GM12878 (cell line): Measurements from ENCODE around the gene ANKRD55. TPM values are rescaled to one million over a fixed set of nuclear protein-coding genes. Genes with fewer than 3 reads are reported as not detected.

ENCODE experiments used
- ATAC-seq: fragments of 200-7000 bp; cut with Tn5 transposase; 3 replicates; pipeline ENCODE4 v1.9.1; 2020; ENCODE audit warnings: mild to moderate bottlenecking, moderate library complexity
- BruUV-seq: library from RNA; stranded (reverse); fragments of 400-500 nt; replicated peaks from 2 replicates; lab custom pipeline; 2021; lab: Mats Ljungman, UMichigan
- CTCF ChIA-PET: fragments of 300-600 bp; sonication (Branson Sonifier 250); formaldehyde crosslinking; extraction: SDS; loops from one replicate; lab custom pipeline; 2021; ENCODE audit warnings: inconsistent platforms; lab: Yijun Ruan, JAX
- POLR2A ChIA-PET: fragments of 350-600 bp; formaldehyde crosslinking; extraction: SDS; loops from one replicate; lab custom pipeline; 2021; ENCODE audit warnings: inconsistent platforms; lab: Charles Lee
- RAD21 ChIA-PET: fragments of 300-600 bp; sonication (Branson Sonifier 250); formaldehyde crosslinking; loops from one replicate; lab custom pipeline; 2023; ENCODE audit warnings: antibody characterized with exemption; ENCODE audit not compliant: unreplicated experiment; lab: Charles Lee
- SMC1A ChIA-PET: fragments of 300-600 bp; sonication (Branson Sonifier 250); formaldehyde crosslinking; loops from one replicate; lab custom pipeline; 2023; ENCODE audit not compliant: unreplicated experiment, uncharacterized antibody; lab: Charles Lee
- DNase-seq: peaks from one replicate; pipeline ENCODE4 v3.0.0-alpha.2; 2011; ENCODE audit warnings: low read depth, low spot score
- FAIRE-seq: peaks from 3 replicates; lab custom pipeline; 2011; peaks lifted over from hg19 to GRCh38; lab: Jason Lieb, UNC
- H2AFZ ChIP-seq: 2 replicates; pipeline ENCODE4 v1.6.0; 2011; ENCODE audit warnings: low read depth, low read length, control low read depth; ENCODE audit not compliant: control insufficient read depth
- H3K27ac ChIP-seq: 2 replicates; pipeline ENCODE4 v1.5.1; 2011; ENCODE audit warnings: control low read depth; ENCODE audit not compliant: control insufficient read depth, insufficient read depth
- H3K27me3 ChIP-seq, 2 experiments: replicated peaks in 1 of 2; 2 replicates each; pipeline versions ENCODE4 v1.6.0 to v1.6.1; 2011; ENCODE audit warnings: low read length in 1 of 2; ENCODE audit not compliant: control insufficient read depth in 2 of 2, insufficient read depth in 2 of 2
- H3K36me3 ChIP-seq, 2 experiments: 2 replicates each; pipeline ENCODE4 v1.5.1; 2011; ENCODE audit warnings: low read length in 1 of 2; ENCODE audit not compliant: control insufficient read depth in 2 of 2, insufficient read depth in 2 of 2
- H3K4me1 ChIP-seq: 2 replicates; pipeline ENCODE4 v1.6.1; 2011; ENCODE audit warnings: mild to moderate bottlenecking, low read length, moderate library complexity, mixed read lengths; ENCODE audit not compliant: control insufficient read depth, insufficient read depth
- H3K4me2 ChIP-seq: 2 replicates; pipeline ENCODE4 v1.6.0; 2011; ENCODE audit warnings: control low read depth; ENCODE audit not compliant: control insufficient read depth, insufficient read depth
- H3K4me3 ChIP-seq: fragments of 200-600 bp; sonication (generic); 2 replicates; pipeline ENCODE4 v1.5.1; 2016
- H3K79me2 ChIP-seq: 2 replicates; pipeline ENCODE4 v1.6.0; 2011; ENCODE audit warnings: low read length; ENCODE audit not compliant: control insufficient read depth, insufficient read depth
- H3K9ac ChIP-seq: 2 replicates; pipeline ENCODE4 v1.8.0; 2011; ENCODE audit warnings: low read length, control low read depth, mixed read lengths; ENCODE audit not compliant: control insufficient read depth, insufficient read depth
- H3K9me3 ChIP-seq: replicated peaks from 3 replicates; pipeline ENCODE4 v1.5.1; 2011; ENCODE audit warnings: mild to moderate bottlenecking, low read length; ENCODE audit not compliant: control insufficient read depth, insufficient read depth
- H4K20me1 ChIP-seq: 2 replicates; pipeline ENCODE4 v1.6.0; 2011; ENCODE audit not compliant: control insufficient read depth, insufficient read depth
- FOXM1 ChIP-seq: IDR thresholded peaks from 2 replicates; pipeline ENCODE4 v1.6.1; 2012; ENCODE audit warnings: low read depth, mild to moderate bottlenecking, inconsistent platforms, low read length, moderate library complexity
- HCFC1 ChIP-seq: fragments of 150-350 bp; IDR thresholded peaks from 2 replicates; pipeline ENCODE4 v1.6.1; 2014; ENCODE audit warnings: low read length
- PAX5 ChIP-seq: IDR thresholded peaks from 2 replicates; pipeline ENCODE4 v1.6.1; 2011; ENCODE audit warnings: low read depth, low read length, borderline replicate concordance
- RBBP5 ChIP-seq: fragments of 200-600 bp; sonication (generic); conservative IDR thresholded peaks from 2 replicates; pipeline ENCODE4 v1.6.1; 2016
- RCOR1 ChIP-seq: conservative IDR thresholded peaks from 2 replicates; pipeline ENCODE4 v1.6.1; 2012; ENCODE audit warnings: low read depth, low read length, improper control_type of control experiment
- SMAD1 ChIP-seq: fragments of 450-650 bp; IDR thresholded peaks from 2 replicates; pipeline ENCODE4 v1.6.1; 2018; ENCODE audit warnings: mild to moderate bottlenecking, low read depth; ENCODE audit not compliant: partially characterized antibody
- SMARCA5 ChIP-seq: fragments of 450-650 bp; IDR thresholded peaks from 2 replicates; pipeline ENCODE4 v1.6.1; 2017; ENCODE audit warnings: mild to moderate bottlenecking
- WGBS: methylation state at CpG from one replicate; pipeline ENCODE4 v1.1.6; 2016; ENCODE audit warnings: low lambda C conversion rate; ENCODE audit not compliant: insufficient replicate concordance, insufficient coverage; ENCODE audit errors: missing lambda C conversion rate; 5-methylcytosine and 5-hydroxymethylcytosine counted together
- in situ Hi-C: fragments of 300-500 bp; cut with MboI; formaldehyde crosslinking; loops from 9 replicates; pipeline ENCODE4 v1.14.3; 2018; ENCODE audit warnings: mixed read lengths
- intact Hi-C: fragments of 100-400 bp; cut with micrococcal nuclease; formaldehyde crosslinking; loops from one replicate; pipeline ENCODE4 v1.14.2; 2022; ENCODE audit not compliant: unreplicated experiment
- polyA plus RNA-seq, 11 experiments: library from polyadenylated mRNA; depleted of rRNA in 4 of 11; unstranded in 6 of 11; stranded (reverse) in 5 of 11; fragments of >200 nt; fragmentation: Nextera tagmentation in 4 of 11; fragmentation: Illumina TruSeq in 1 of 11; extraction: Ambion mirVana in 4 of 11; extraction: Trizol in 1 of 11; gene quantifications; 1 replicate in 1 of 11; 2 replicates in 10 of 11; pipeline versions ENCODE4 v1.2.1 to v1.2.3, GENCODE V29; 2011 to 2016; ENCODE audit warnings: inconsistent platforms in 2 of 11, missing spikeins in 2 of 11, low read depth in 1 of 11
- total RNA-seq, 4 experiments: library from RNA; depleted of rRNA in 3 of 4; stranded (reverse); fragments of >200 nt in 3 of 4; fragmentation: Illumina TruSeq in 1 of 4; extraction: Trizol in 1 of 4; gene quantifications; 2 replicates each; pipeline versions ENCODE4 v1.2.1 to v1.2.3, GENCODE V29; 2013 to 2021
- TF ChIP-seq, protein P1 (sequence below): IDR thresholded peaks from 2 replicates; pipeline ENCODE4 v1.6.1; 2012; ENCODE audit warnings: low read depth, low read length, improper control_type of control experiment

The ANKRD55 gene
- total and polyA plus RNA-seq, 10 of the 15 experiments (the other 5 are each of a cell fraction or from before 2014, with no cell fraction given), result 0.04 TPM; not detected in 9

DNA sequence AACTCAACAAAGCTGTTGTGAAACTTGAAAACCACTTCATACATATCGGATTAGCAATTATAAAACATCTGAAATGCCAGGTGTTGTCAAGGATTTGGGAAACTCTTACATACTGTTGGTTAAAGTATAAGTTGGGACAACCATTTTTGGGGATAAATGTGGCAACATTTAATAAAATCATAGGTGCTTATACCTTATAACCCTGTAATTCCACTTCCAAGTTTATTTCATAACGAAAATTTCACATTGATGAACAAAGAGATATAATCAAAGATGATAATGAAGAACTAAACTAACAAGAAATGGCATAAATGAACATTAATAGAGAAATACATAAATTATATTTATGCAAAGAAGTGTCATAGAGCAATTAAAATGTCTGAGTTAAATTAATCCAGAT is 54.3 kb downstream of the ANKRD55 start:
- SMC1A ChIA-PET, result interaction anchor here (1.4 kb wide), 1 partner anchor 10 kb away, joined by 3 read pairs; no protein-coding TSS in a partner anchor
- Histone ChIP-seq H4K20me1 (no peaks in the 10 kb centered on the region), H3K4me3 (no peak overlapping the region), H3K79me2 (no peaks in the 10 kb centered on the region), H3K9me3 (no peaks in the 10 kb centered on the region), H3K9ac (no peak overlapping the region), H3K36me3 (no peaks in the 10 kb centered on the region), H3K4me1 (no peaks in the 10 kb centered on the region), H3K4me2 (no peak overlapping the region), H2AFZ (no peak overlapping the region), H3K27ac (no peak overlapping the region), H3K27me3 (no peaks in the 10 kb centered on the region)
- DNase-seq (no peak), ATAC-seq (no peak), FAIRE-seq (no peak)
- in situ Hi-C loops, result no loop called here
- TF ChIP-seq RBBP5, result no peak
- no peak for TF ChIP-seq PAX5
- no peak for TF ChIP-seq RCOR1
- TF ChIP-seq, protein P1, sequence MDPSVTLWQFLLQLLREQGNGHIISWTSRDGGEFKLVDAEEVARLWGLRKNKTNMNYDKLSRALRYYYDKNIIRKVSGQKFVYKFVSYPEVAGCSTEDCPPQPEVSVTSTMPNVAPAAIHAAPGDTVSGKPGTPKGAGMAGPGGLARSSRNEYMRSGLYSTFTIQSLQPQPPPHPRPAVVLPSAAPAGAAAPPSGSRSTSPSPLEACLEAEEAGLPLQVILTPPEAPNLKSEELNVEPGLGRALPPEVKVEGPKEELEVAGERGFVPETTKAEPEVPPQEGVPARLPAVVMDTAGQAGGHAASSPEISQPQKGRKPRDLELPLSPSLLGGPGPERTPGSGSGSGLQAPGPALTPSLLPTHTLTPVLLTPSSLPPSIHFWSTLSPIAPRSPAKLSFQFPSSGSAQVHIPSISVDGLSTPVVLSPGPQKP, result no peak
- no peak for TF ChIP-seq SMARCA5
- TF ChIP-seq FOXM1, result no peak
- TF ChIP-seq HCFC1, result no peak
- no peak for TF ChIP-seq SMAD1
- 17% methylated on average over 2 of the region's 2 CpGs for WGBS
- CTCF ChIA-PET, result no interaction called here
- RAD21 ChIA-PET, result interaction anchor here (1.7 kb wide), 1 partner anchor 195 kb away, joined by 6 read pairs; no protein-coding TSS in a partner anchor
- intact Hi-C loops, result no loop called here
- no TSS peak for BruUV-seq
- POLR2A ChIA-PET, result no interaction called here
